HFFc6 (cell line): Measurements from ENCODE around the gene GRIP1. TPM values are rescaled to one million over a fixed set of nuclear protein-coding genes. Genes with fewer than 3 reads are reported as not detected.

ENCODE experiments used
- DNase-seq: peaks from one replicate; pipeline ENCODE4 v3.0.0-alpha.2; 2018
- H3K27ac Mint-ChIP-seq: 2 replicates; pipeline ENCODE4 v1.8.0; 2020; ENCODE audit warnings: mild to moderate bottlenecking, mixed read lengths
- H3K27me3 Mint-ChIP-seq: 2 replicates; pipeline ENCODE4 v1.8.0; 2021; ENCODE audit warnings: mild to moderate bottlenecking, moderate library complexity, mixed read lengths; ENCODE audit not compliant: insufficient read depth
- H3K36me3 Mint-ChIP-seq: 2 replicates; pipeline ENCODE4 v1.8.0; 2021; ENCODE audit warnings: low read depth, mixed read lengths
- H3K4me1 Mint-ChIP-seq: 2 replicates; pipeline ENCODE4 v1.8.0; 2020; ENCODE audit warnings: low read depth, mixed read lengths
- H3K4me3 Mint-ChIP-seq: 2 replicates; pipeline ENCODE4 v1.8.0; 2020; ENCODE audit warnings: mild to moderate bottlenecking, moderate library complexity, mixed read lengths
- H3K9me3 Mint-ChIP-seq: 2 replicates; pipeline ENCODE4 v1.8.0; 2020; ENCODE audit warnings: mild to moderate bottlenecking, mixed read lengths
- CTCF ChIP-seq: fragments of 200-600 bp; sonication (generic); IDR thresholded peaks from 2 replicates; pipeline ENCODE4 v1.5.0; 2021; ENCODE audit warnings: antibody characterized with exemption, mild to moderate bottlenecking
- total RNA-seq, 6 experiments: library from RNA; stranded (reverse); fragmentation: NEBNext Ultra II Directional; extraction: Animal tissue kit (Norgen Biotek cat#: 25700); gene quantifications; 2 replicates in 1 of 6; 3 replicates in 5 of 6; pipeline ENCODE4 v1.2.3, GENCODE V29; 2021

GRIP1 gene
- total RNA-seq, 6 experiments from 2014 or later: 0.31 to 0.60 TPM; not detected in 4

- no peak overlapping the region for H3K27ac Mint-ChIP-seq
- H3K9me3 Mint-ChIP-seq: no peaks in the 10 kb centered on the region
- H3K4me1 Mint-ChIP-seq: no peaks in the 10 kb centered on the region
- DNase-seq: no peak
- TF ChIP-seq CTCF: no peak
- no peaks in the 10 kb centered on the region; the same call in 1 of the 2 replicates for H3K27me3 Mint-ChIP-seq
- no peak overlapping the region for H3K4me3 Mint-ChIP-seq
- H3K36me3 Mint-ChIP-seq: no peaks in the 10 kb centered on the region
Measured at GRCh38 chr12:66683073-66683472, 4.2 kb upstream of the GRIP1 start.

DNA sequence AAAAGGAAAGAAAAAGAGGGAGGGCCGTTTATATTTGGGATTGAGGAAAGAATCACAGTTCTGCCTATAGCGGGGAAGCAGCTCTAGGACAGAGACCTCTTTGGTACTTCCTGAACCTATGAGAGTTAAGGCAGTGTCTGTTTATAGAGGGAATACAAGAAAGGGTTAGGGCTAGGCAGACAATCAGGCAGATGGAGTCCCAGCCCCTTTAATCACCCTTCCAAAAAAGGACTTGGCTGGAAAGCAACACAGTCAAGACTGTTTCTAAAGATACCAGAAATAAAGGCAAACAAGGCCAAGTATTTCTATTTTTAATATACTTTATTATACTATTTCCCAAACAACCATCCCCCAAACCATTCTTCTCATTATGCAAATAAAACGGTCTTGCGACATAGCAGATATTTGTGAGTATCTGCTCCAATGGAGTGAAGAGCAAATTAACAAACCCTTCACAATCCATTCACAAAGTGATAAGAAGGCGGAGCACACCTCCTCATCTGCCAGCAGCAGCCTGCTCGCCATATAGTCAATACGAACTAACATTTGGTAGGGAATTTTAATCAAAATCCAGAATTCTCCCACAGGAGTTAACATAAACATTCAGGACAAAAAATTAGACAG is 697 bp upstream of the GRIP1 start:
- Mint-ChIP-seq H3K27me3 (peaks cover 9% of the 10 kb centered on the region; the same call in 1 of the 2 replicates), H3K4me1 (no peaks in the 10 kb centered on the region), H3K36me3 (no peaks in the 10 kb centered on the region), H3K27ac (no peak overlapping the region), H3K9me3 (no peaks in the 10 kb centered on the region), H3K4me3 (no peak overlapping the region)
- no peak for DNase-seq
- TF ChIP-seq CTCF: no peak

GRCh38 chr12:66676241-66676640 is 2.6 kb downstream of the GRIP1 start:
- H3K36me3 Mint-ChIP-seq: no peaks in the 10 kb centered on the region
- TF ChIP-seq CTCF: no peak
- H3K4me3 Mint-ChIP-seq: no peak overlapping the region
- no peaks in the 10 kb centered on the region for H3K9me3 Mint-ChIP-seq
- H3K4me1 Mint-ChIP-seq: no peaks in the 10 kb centered on the region
- H3K27ac Mint-ChIP-seq: no peak overlapping the region
- H3K27me3 Mint-ChIP-seq: peaks cover 9% of the 10 kb centered on the region; the same call in 1 of the 2 replicates
- DNase-seq: no peak

DNA sequence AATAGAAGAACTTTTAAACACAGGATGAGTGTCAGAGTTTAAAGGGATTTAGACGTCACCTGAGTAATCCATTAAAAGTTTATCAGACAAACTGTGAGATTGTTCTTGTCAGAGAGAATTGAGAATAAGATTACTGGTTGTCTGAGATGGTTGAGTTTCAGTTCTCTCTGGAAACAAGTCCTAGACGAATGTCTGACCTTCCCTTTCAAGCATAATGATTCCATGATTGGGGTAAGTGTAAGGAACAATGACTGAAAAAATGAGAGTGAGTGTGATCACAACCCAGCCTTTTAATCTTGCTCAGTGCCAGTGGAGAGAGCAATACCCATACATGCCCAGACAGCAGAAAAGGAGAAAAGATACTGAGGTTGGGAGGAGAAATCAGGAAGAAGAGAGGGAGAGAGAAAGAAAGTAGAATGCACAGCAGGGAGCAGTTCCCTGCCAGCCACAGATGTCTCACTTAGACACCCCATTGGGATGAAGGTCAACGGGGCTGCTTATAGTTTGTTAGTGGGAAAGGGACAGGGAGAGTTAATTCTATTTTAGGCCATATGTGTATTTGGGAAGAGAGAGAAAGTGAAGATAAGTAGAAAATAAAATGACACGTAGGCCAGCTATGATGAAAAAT is 4.3 kb downstream of the GRIP1 start:
- Mint-ChIP-seq H3K4me3 (no peak overlapping the region), H3K9me3 (no peaks in the 10 kb centered on the region), H3K27ac (no peak overlapping the region), H3K4me1 (no peaks in the 10 kb centered on the region), H3K36me3 (no peaks in the 10 kb centered on the region), H3K27me3 (peaks cover 11% of the 10 kb centered on the region)
- no peak for DNase-seq
- no peak for TF ChIP-seq CTCF

DNA sequence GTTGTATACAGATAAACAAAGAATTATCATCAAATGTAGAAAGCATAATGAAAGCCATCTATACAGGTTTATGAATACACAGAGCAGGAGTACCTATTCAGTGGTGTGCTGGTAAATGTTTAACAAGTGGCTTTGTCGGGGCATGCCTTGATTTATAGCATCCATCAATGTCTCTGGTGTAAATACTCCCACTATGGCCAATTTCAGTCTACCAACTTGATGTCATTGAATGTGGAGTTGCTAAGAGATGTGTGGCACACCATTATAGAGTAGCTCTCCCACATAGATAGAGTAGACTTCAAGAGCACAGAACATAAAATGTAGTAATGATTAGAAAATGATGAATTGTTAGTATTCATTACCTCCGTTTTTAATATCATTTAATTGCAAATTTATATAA is 9.3 kb downstream of the GRIP1 start:
- no peaks in the 10 kb centered on the region for H3K9me3 Mint-ChIP-seq
- no peaks in the 10 kb centered on the region for H3K4me1 Mint-ChIP-seq
- DNase-seq: no peak
- no peak overlapping the region for H3K27ac Mint-ChIP-seq
- H3K27me3 Mint-ChIP-seq: peaks cover 4% of the 10 kb centered on the region
- H3K36me3 Mint-ChIP-seq: no peaks in the 10 kb centered on the region
- no peak overlapping the region for H3K4me3 Mint-ChIP-seq
- no peak for TF ChIP-seq CTCF
